ENCODE results near the gene BLM. TPM values are rescaled to one million over a fixed set of nuclear protein-coding genes. Genes with fewer than 3 reads are reported as not detected.

BLM gene
- total RNA-seq, 1 experiment from 2014 or later = 33.5 TPM

- Histone ChIP-seq H3K27ac (ENCODE audit: low read length) (no peak overlapping the region), H3K4me2 (ENCODE audit: low read depth, low read length, poor library complexity, severe bottlenecking) (no peak overlapping the region)
Observed at GRCh38 chr15:90787881-90788280, 70.7 kb downstream of the BLM start.

GRCh38 chr15:90789462-90789861 lies 72.3 kb downstream of the BLM start:
- Histone ChIP-seq H3K4me3 (ENCODE audit: low read length) (no peak overlapping the region), H3K4me2 (ENCODE audit: low read depth, low read length, poor library complexity, severe bottlenecking) (no peak overlapping the region), H3K27ac (ENCODE audit: low read length) (no peak overlapping the region), H4K20me1 (ENCODE audit: insufficient read depth, low read depth, low read length) (no peaks in the 10 kb centered on the region), H3K79me2 (ENCODE audit: low read length) (no peaks in the 10 kb centered on the region), H3K9me3 (ENCODE audit: low read length) (no peaks in the 10 kb centered on the region), H3K36me3 (ENCODE audit: insufficient read depth, low read length) (peaks cover 52% of the 10 kb centered on the region), H3K9ac (ENCODE audit: low read length) (no peak overlapping the region), H3K4me1 (ENCODE audit: low read length) (peaks cover 8% of the 10 kb centered on the region), H2AFZ (ENCODE audit: low read length) (no peak overlapping the region), H3K9me2 (replicated peaks; ENCODE audit: insufficient read depth, low read length) (no peaks in the 10 kb centered on the region), H3K27me3 (ENCODE audit: low read length) (no peaks in the 10 kb centered on the region)
- no peak for DNase-seq

More at GRCh38 chr15:90787881-90788280, 70.7 kb downstream of the BLM start:
- DNase-seq = no peak
- Histone ChIP-seq H4K20me1 (ENCODE audit: insufficient read depth, low read depth, low read length) (no peaks in the 10 kb centered on the region), H3K4me3 (ENCODE audit: low read length) (no peak overlapping the region), H3K27me3 (ENCODE audit: low read length) (no peaks in the 10 kb centered on the region), H3K9ac (ENCODE audit: low read length) (no peak overlapping the region), H3K36me3 (ENCODE audit: insufficient read depth, low read length) (peaks cover 49% of the 10 kb centered on the region), H3K79me2 (ENCODE audit: low read length) (no peaks in the 10 kb centered on the region), H2AFZ (ENCODE audit: low read length) (no peak overlapping the region), H3K9me3 (ENCODE audit: low read length) (no peaks in the 10 kb centered on the region), H3K9me2 (replicated peaks; ENCODE audit: insufficient read depth, low read length) (no peaks in the 10 kb centered on the region), H3K4me1 (ENCODE audit: low read length) (peaks cover 11% of the 10 kb centered on the region)

GRCh38 chr15:90790057-90790456 lies 72.9 kb downstream of the BLM start:
- no peaks in the 10 kb centered on the region for H3K27me3 ChIP-seq (ENCODE audit: low read length)
- DNase-seq = no peak
- H3K9me2 ChIP-seq (replicated peaks; ENCODE audit: insufficient read depth, low read length) = no peaks in the 10 kb centered on the region
- H3K4me3 ChIP-seq (ENCODE audit: low read length) = no peak overlapping the region
- no peak overlapping the region for H3K27ac ChIP-seq (ENCODE audit: low read length)
- H3K9me3 ChIP-seq (ENCODE audit: low read length) = no peaks in the 10 kb centered on the region
- H3K4me1 ChIP-seq (ENCODE audit: low read length) = peaks cover 8% of the 10 kb centered on the region
- H3K36me3 ChIP-seq (ENCODE audit: insufficient read depth, low read length) = peaks cover 47% of the 10 kb centered on the region
- H3K4me2 ChIP-seq (ENCODE audit: low read depth, low read length, poor library complexity, severe bottlenecking) = no peak overlapping the region
- H3K9ac ChIP-seq (ENCODE audit: low read length) = no peak overlapping the region
- H2AFZ ChIP-seq (ENCODE audit: low read length) = no peak overlapping the region
- H3K79me2 ChIP-seq (ENCODE audit: low read length) = no peaks in the 10 kb centered on the region
- no peaks in the 10 kb centered on the region for H4K20me1 ChIP-seq (ENCODE audit: insufficient read depth, low read depth, low read length)

- Histone ChIP-seq H4K20me1 (ENCODE audit: insufficient read depth, low read depth, low read length) (no peaks in the 10 kb centered on the region), H3K4me1 (ENCODE audit: low read length) (peaks cover 8% of the 10 kb centered on the region), H3K9ac (ENCODE audit: low read length) (no peak overlapping the region), H3K4me2 (ENCODE audit: low read depth, low read length, poor library complexity, severe bottlenecking) (no peak overlapping the region), H3K79me2 (ENCODE audit: low read length) (no peaks in the 10 kb centered on the region), H3K4me3 (ENCODE audit: low read length) (no peak overlapping the region), H3K9me2 (replicated peaks; ENCODE audit: insufficient read depth, low read length) (no peaks in the 10 kb centered on the region), H3K9me3 (ENCODE audit: low read length) (no peaks in the 10 kb centered on the region), H3K27me3 (ENCODE audit: low read length) (no peaks in the 10 kb centered on the region), H3K36me3 (ENCODE audit: insufficient read depth, low read length) (peaks cover 42% of the 10 kb centered on the region), H3K27ac (ENCODE audit: low read length) (no peak overlapping the region), H2AFZ (ENCODE audit: low read length) (no peak overlapping the region)
- no peak for DNase-seq
Observed at GRCh38 chr15:90790561-90790960, 73.4 kb downstream of the BLM start.

GRCh38 chr15:90794538-90794937 lies 77.4 kb downstream of the BLM start:
- no peaks in the 10 kb centered on the region for H3K79me2 ChIP-seq (ENCODE audit: low read length)
- H4K20me1 ChIP-seq (ENCODE audit: insufficient read depth, low read depth, low read length) = no peaks in the 10 kb centered on the region
- no peaks in the 10 kb centered on the region for H3K9me2 ChIP-seq (replicated peaks; ENCODE audit: insufficient read depth, low read length)
- no peak overlapping the region for H2AFZ ChIP-seq (ENCODE audit: low read length)
- no peak overlapping the region for H3K4me3 ChIP-seq (ENCODE audit: low read length)
- H3K9me3 ChIP-seq (ENCODE audit: low read length) = no peaks in the 10 kb centered on the region
- no peak overlapping the region for H3K9ac ChIP-seq (ENCODE audit: low read length)
- peaks cover 42% of the 10 kb centered on the region for H3K36me3 ChIP-seq (ENCODE audit: insufficient read depth, low read length)
- H3K27ac ChIP-seq (ENCODE audit: low read length) = no peak overlapping the region; the same call in 1 of the 2 replicates
- DNase-seq = no peak
- no peak overlapping the region for H3K4me2 ChIP-seq (ENCODE audit: low read depth, low read length, poor library complexity, severe bottlenecking)
- H3K27me3 ChIP-seq (ENCODE audit: low read length) = no peaks in the 10 kb centered on the region
- H3K4me1 ChIP-seq (ENCODE audit: low read length) = no peaks in the 10 kb centered on the region

GRCh38 chr15:90799639-90800170 lies 82.6 kb downstream of the BLM start:
- Histone ChIP-seq H3K4me2 (ENCODE audit: low read depth, low read length, poor library complexity, severe bottlenecking) (no peak overlapping the region), H3K4me1 (ENCODE audit: low read length) (peaks cover 15% of the 10 kb centered on the region), H2AFZ (ENCODE audit: low read length) (no peak overlapping the region), H3K9me2 (replicated peaks; ENCODE audit: insufficient read depth, low read length) (no peaks in the 10 kb centered on the region), H3K27ac (ENCODE audit: low read length) (no peak overlapping the region), H3K4me3 (ENCODE audit: low read length) (no peak overlapping the region), H4K20me1 (ENCODE audit: insufficient read depth, low read depth, low read length) (no peaks in the 10 kb centered on the region), H3K79me2 (ENCODE audit: low read length) (no peaks in the 10 kb centered on the region), H3K9ac (ENCODE audit: low read length) (no peak overlapping the region), H3K9me3 (ENCODE audit: low read length) (no peaks in the 10 kb centered on the region), H3K36me3 (ENCODE audit: insufficient read depth, low read length) (peaks cover 27% of the 10 kb centered on the region; the same call in 1 of the 2 replicates), H3K27me3 (ENCODE audit: low read length) (no peaks in the 10 kb centered on the region)
- DNase-seq = no peak

- Histone ChIP-seq H3K9me3 (ENCODE audit: low read length) (no peaks in the 10 kb centered on the region), H2AFZ (ENCODE audit: low read length) (no peak overlapping the region), H3K79me2 (ENCODE audit: low read length) (no peaks in the 10 kb centered on the region), H3K9ac (ENCODE audit: low read length) (no peak overlapping the region), H3K9me2 (replicated peaks; ENCODE audit: insufficient read depth, low read length) (no peaks in the 10 kb centered on the region), H3K4me2 (ENCODE audit: low read depth, low read length, poor library complexity, severe bottlenecking) (no peak overlapping the region), H4K20me1 (ENCODE audit: insufficient read depth, low read depth, low read length) (no peaks in the 10 kb centered on the region), H3K36me3 (ENCODE audit: insufficient read depth, low read length) (peaks cover 22% of the 10 kb centered on the region; the same call in 1 of the 2 replicates), H3K4me1 (ENCODE audit: low read length) (peaks cover 20% of the 10 kb centered on the region), H3K4me3 (ENCODE audit: low read length) (no peak overlapping the region), H3K27ac (ENCODE audit: low read length) (peak overlapping the region; percentile 19), H3K27me3 (ENCODE audit: low read length) (no peaks in the 10 kb centered on the region)
- no peak for DNase-seq
Observed at GRCh38 chr15:90801803-90802202, 84.7 kb downstream of the BLM start.

GRCh38 chr15:90807074-90807785 lies 90.1 kb downstream of the BLM start:
- H3K9me2 ChIP-seq (replicated peaks; ENCODE audit: insufficient read depth, low read length) = no peaks in the 10 kb centered on the region
- no peaks in the 10 kb centered on the region for H3K9me3 ChIP-seq (ENCODE audit: low read length)
- H3K4me2 ChIP-seq (ENCODE audit: low read depth, low read length, poor library complexity, severe bottlenecking) = peak overlapping the region; percentile 59
- H3K36me3 ChIP-seq (ENCODE audit: insufficient read depth, low read length) = peaks cover 39% of the 10 kb centered on the region
- H3K27me3 ChIP-seq (ENCODE audit: low read length) = no peaks in the 10 kb centered on the region
- H3K4me1 ChIP-seq (ENCODE audit: low read length) = peaks cover 54% of the 10 kb centered on the region
- no peak for DNase-seq
- H2AFZ ChIP-seq (ENCODE audit: low read length) = no peak overlapping the region
- H3K9ac ChIP-seq (ENCODE audit: low read length) = peak overlapping the region; percentile 39
- peak overlapping the region; percentile 30; the same call in 1 of the 2 replicates for H3K4me3 ChIP-seq (ENCODE audit: low read length)
- peak overlapping the region; percentile 87 for H3K27ac ChIP-seq (ENCODE audit: low read length)
- H4K20me1 ChIP-seq (ENCODE audit: insufficient read depth, low read depth, low read length) = no peaks in the 10 kb centered on the region
- H3K79me2 ChIP-seq (ENCODE audit: low read length) = no peaks in the 10 kb centered on the region
